ENCODE results near the gene PLA2G4B.

DNA sequence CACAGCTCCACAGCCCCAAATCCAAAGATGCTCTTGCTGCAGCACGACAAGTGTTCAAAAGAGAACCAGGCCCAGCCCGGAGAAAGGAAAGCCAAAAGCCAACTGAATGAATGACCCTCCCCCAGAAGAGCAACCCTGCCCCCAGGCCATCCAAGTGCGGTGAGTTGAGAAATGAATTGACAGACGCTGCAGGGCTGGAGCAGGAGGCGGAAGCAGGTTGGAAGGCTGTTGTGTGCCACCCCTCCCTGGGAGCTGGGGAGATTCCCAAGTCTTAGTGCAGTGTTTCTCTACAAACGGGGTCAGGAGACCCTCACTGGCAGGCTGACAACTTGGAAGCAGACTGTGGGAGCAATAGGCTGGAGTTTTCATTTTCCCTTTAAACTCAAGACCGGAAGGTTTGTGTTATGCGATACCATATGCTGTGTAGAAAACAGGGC is 58.7 kb downstream of the PLA2G4B start:
- TF ChIP-seq PTTG1 (tag; IDR thresholded peaks at IDR 0.05; ENCODE audit: low read depth) (no peak), HEY1 (CRISPR knock-in tag; IDR thresholded peaks at IDR 0.05; ENCODE audit: borderline replicate concordance) (no peak), SIX5 (IDR thresholded peaks at IDR 0.05; ENCODE audit: borderline replicate concordance in 1 of 2, insufficient read depth in 1 of 2, low read depth in 1 of 2, low read length in 2 of 2) (no peak), U2AF2 (optimal IDR thresholded peaks at IDR 0.05; ENCODE audit: low read depth, low read length) (no peak), TCF3 (CRISPR knock-in tag; IDR thresholded peaks at IDR 0.05) (no peak), CTCF (IDR thresholded peaks at IDR 0.05 in 2 of 3, conservative IDR thresholded peaks at IDR 0.05 in 1 of 3; ENCODE audit: insufficient read depth in 2 of 3, low read depth in 1 of 3, low read length in 3 of 3) (no peak), ZFP36 (IDR thresholded peaks at IDR 0.05; ENCODE audit: low read depth, low read length, partially characterized antibody) (no peak), SMAD4 (CRISPR knock-in tag; conservative IDR thresholded peaks at IDR 0.05) (no peak), BRD4 (IDR thresholded peaks at IDR 0.05) (no peak), REST (IDR thresholded peaks at IDR 0.05; ENCODE audit: borderline replicate concordance) (no peak), REST (CRISPR knock-in tag; IDR thresholded peaks at IDR 0.05; ENCODE audit: low read depth) (no peak), TAF1 (IDR thresholded peaks at IDR 0.05; ENCODE audit: control insufficient read depth, extremely low read depth, insufficient read depth, low read length, severe bottlenecking) (no peak), MYNN (IDR thresholded peaks at IDR 0.05) (no peak), MYNN (CRISPR knock-in tag; IDR thresholded peaks at IDR 0.05) (no peak), DPF2 (IDR thresholded peaks at IDR 0.05) (no peak)
- TF ChIP-seq, protein P1, sequence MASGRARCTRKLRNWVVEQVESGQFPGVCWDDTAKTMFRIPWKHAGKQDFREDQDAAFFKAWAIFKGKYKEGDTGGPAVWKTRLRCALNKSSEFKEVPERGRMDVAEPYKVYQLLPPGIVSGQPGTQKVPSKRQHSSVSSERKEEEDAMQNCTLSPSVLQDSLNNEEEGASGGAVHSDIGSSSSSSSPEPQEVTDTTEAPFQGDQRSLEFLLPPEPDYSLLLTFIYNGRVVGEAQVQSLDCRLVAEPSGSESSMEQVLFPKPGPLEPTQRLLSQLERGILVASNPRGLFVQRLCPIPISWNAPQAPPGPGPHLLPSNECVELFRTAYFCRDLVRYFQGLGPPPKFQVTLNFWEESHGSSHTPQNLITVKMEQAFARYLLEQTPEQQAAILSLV (tag; IDR thresholded peaks at IDR 0.05) = no peak

All from K562 (cell line).